HG03354 (cell line): ENCODE results near the gene ACOT7.
A peak's percentile ranks its signal among the peaks of the same experiment; 100 is the strongest.
"Not testable (repeated sequence)": the region's sequence is repeated elsewhere in the genome, so short reads cannot be mapped to it uniquely, and the experiment has no call there.

Experiments
- ATAC-seq: cut with Tn5 transposase; IDR thresholded peaks from one replicate; pipeline ENCODE4 v1.9.1; 2021; ENCODE audit warnings: mild to moderate bottlenecking; ENCODE audit not compliant: unreplicated experiment, poor library complexity, severe bottlenecking

The ACOT7 gene

GRCh38 chr1:6408023-6408422, 14.5 kb upstream of the ACOT7 start:
- ATAC-seq: no peak

DNA sequence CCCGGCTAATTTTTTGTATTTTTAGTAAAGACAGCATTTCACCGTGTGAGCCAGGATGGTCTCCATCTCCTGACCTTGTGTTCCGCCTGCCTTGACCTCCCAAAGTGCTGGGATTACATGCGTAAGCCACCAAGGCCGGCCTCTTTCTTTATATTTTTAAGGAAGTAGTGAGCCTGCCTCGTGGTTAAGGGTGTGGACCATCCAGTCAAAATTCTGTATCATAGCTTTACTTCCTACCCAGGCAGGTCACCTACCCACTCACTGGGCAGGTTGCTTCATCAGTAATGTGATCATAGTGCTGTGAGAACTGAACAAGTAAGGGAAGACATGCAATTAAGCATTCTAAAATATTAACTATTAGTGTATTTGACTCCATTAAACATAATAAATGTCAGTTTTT, 8.1 kb upstream of the ACOT7 start:
- no peak for ATAC-seq

DNA sequence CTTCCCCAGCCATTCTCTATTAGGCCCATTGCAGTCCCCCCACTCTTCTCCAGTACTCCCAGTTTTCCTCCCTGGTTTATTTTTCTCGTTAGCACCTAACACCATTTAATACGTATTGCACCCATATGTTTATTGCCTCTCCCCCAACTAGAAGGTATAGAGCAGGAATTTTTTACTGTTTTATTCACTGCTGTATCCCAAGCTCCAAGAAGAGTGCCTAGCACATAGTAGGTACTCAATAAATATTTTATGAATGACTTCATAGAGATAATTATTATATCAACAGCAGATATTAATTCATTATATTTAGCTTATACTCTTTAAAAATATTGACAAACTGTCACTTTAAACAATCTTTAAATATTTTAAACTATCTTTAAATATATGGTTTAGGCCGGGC, 5.7 kb upstream of the ACOT7 start:
- no peak for ATAC-seq

- no peak for ATAC-seq
Observed at GRCh38 chr1:6397844-6398441, 4.4 kb upstream of the ACOT7 start.

GRCh38 chr1:6396998-6397397, 3.4 kb upstream of the ACOT7 start:
- no peak for ATAC-seq

GRCh38 chr1:6395781-6396244, 2.2 kb upstream of the ACOT7 start:
- not testable (repeated sequence) for ATAC-seq

- ATAC-seq: not testable (repeated sequence)
Observed at GRCh38 chr1:6395130-6395529, 1.6 kb upstream of the ACOT7 start.

- peak; percentile 27 for ATAC-seq
Observed at GRCh38 chr1:6392809-6393399, 663 bp downstream of the ACOT7 start.

DNA sequence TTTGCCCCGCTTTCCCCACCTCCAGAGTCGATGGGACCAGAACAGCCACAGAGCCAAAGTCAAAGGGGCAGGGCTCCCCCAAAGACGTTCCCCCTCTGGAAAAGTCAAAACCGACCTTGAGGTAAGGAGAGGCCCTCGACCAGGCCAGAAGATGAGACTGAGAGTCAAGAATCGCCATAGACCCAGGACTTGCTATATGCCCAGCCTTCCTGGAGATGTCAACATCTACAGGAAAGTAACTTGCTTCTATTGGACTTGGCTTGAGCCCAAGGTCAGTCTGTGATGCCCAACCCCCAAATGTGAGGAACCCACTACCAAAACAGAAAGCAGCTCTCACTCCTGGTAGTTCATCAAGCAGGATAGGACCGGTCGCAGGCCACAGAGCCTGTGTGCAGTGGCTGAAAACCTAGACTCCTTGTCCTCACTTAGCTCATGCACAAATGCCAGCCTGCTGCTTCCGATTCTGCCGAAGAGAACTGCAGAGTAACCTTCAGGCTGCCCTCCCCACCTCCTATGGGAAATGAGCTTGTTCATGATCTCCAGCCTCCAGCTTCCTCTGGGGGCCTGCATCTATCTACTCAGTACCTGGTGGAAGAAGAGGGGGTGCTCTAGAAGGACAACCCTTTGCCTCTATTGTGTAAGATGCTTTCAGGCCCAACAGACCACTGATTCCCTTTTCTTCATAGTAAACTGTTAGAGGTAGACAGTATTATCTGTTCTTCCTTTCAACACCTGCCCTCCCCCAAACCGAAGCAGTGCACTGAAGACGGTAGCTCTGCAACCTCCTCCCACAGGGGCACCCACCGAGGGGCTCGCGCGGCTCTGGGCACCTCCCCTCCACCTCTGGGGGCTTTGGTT, 1.4 kb downstream of the ACOT7 start:
- ATAC-seq: peak; percentile 14

GRCh38 chr1:6389971-6390370, 3.6 kb downstream of the ACOT7 start:
- no peak for ATAC-seq

- no peak for ATAC-seq
Observed at GRCh38 chr1:6386371-6386949, 7.1 kb downstream of the ACOT7 start.

DNA sequence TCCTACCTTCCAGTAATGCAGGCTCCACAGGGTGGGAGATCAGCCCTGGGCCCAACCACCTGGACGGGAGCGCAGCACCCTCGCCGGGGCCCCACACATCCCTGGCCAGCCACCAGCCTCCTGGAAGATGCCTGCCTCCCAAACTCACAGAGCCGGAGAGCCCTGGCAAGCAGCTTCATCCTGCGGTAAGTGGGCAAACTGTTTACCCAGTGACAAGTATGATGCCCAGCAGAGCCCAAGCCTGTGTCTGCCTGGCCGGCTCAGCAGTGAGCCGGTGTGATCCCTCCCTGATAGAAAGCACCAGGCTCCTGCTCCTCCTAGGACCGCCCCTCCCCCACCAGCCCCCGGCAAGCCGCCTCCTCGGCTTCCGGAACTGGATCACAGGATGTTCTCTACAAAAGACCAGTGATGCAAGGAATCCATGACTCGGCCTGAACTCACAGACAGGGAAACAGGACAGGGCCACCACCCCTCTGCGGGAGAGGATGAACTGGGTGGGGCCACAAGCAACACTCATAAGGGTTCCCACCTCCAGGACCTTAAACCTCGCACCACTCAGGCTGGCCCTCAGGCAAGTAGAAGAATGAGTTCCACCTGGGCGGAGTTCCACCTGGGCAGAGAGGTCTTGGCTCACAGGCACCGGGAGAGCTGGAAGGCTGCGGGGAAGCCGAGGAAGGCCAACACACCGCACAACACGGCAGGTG, 7.9 kb downstream of the ACOT7 start:
- ATAC-seq: no peak

- no peak for ATAC-seq
Observed at GRCh38 chr1:6384962-6385361, 8.6 kb downstream of the ACOT7 start.

DNA sequence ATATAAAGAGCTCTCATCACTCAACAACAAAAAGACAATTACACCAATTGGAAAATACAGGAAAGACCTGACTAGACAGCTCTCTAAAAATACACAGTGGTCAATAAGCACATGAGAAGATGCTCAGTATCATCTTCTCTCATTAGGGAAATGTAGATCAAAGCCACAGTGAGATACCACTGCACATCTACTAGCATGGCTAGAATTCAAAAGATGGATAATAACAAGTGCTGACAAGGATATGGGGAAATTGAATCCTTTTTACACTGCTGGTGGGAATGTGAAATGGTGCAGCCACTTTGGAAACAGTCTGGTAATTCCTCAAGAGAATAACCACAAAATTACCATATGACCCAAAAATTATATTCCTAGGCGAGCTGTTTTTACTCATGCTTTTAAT, 9.4 kb downstream of the ACOT7 start:
- no peak for ATAC-seq

- ATAC-seq: no peak
Observed at GRCh38 chr1:6380037-6380436, 13.5 kb downstream of the ACOT7 start.

- no peak for ATAC-seq
Observed at GRCh38 chr1:6378096-6378746, 15.3 kb downstream of the ACOT7 start.

DNA sequence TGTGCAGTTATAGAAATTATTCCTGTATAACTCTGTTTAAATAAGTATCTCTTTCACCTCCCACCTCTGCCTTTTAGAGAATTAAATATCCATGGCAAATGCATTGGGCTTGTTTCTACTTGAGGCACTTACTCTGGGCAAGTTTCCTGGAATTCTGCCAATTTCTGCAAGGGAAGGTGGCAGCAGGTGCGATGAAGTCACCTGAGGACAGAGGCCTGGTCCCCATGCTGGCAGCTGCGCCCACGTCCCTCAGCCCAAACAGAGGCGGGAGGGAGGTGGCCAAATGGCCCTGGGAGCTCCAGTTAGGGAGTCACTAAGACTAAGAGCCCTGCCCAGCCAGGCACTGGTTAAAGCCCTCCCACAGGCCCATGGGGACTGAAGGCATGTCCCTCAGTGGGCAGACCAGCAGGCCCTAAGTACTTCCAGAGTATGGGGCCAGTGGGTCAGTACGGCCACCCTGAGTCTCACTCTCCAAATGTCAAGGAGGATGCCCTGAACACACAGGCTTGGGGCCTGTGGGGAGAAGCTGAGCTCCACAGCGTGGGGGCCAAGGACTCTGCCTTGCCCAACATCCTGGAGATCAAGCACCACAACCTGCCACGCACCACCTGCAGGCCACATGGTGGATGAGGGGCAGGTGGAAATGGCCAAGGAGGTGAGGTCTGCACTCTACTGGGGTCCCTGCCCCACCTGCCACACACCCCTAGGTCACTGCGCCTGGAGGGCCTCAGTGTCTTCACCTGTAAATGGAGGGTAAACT, 19.4 kb downstream of the ACOT7 start:
- ATAC-seq: no peak

DNA sequence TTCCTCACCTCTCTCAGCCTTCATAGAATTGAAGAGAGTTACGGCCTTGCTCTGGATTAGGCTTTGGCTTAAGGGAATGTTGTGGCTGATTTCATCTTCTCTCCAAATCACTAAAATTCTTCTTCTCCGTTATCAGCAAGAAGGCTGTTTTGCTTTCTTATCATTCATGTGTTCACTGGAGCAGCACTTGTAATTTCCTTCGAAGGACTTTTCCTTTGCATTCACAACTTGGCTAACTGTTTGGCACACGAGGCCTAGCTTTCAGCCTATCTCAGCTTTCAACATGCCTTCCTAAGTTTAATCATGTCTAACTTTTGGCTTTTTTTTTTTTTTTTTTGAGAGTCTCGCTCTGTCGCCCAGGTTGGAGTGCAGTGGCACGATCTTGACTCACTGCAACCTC, 21.3 kb downstream of the ACOT7 start:
- not testable (repeated sequence) for ATAC-seq

GRCh38 chr1:6370006-6370405, 23.6 kb downstream of the ACOT7 start:
- ATAC-seq: no peak
